Lower leg skin (tissue), 4 donors: Measurements from ENCODE around the gene TRDMT1. TPM values are rescaled to one million over a fixed set of nuclear protein-coding genes. Genes with fewer than 3 reads are reported as not detected.

Experiments used
- DNase-seq, 2 donors: peaks; one replicate each; pipeline ENCODE4 v3.0.0-alpha.2; 2019; ENCODE audit warnings: low spot score in 2 of 2
- H3K4me3 ChIP-seq: fragments of 200-600 bp; sonication (generic); 2 replicates; pipeline ENCODE4 v1.5.1; 2017; ENCODE audit warnings: mild to moderate bottlenecking, low read depth; ENCODE audit not compliant: poor library complexity, severe bottlenecking
- CTCF ChIP-seq, 3 donors: fragments of 450-650 bp; IDR thresholded peaks; one replicate each; pipeline ENCODE4 v1.5.1; 2016; ENCODE audit warnings: antibody characterized with exemption in 3 of 3, mild to moderate bottlenecking in 3 of 3, moderate library complexity in 2 of 3
- POLR2A ChIP-seq, 2 donors: fragments of 450-650 bp; IDR thresholded peaks; one replicate each; pipeline ENCODE4 v1.6.1; 2016 to 2017; ENCODE audit warnings: antibody characterized with exemption in 2 of 2, mild to moderate bottlenecking in 1 of 2, moderate library complexity in 1 of 2
- WGBS, 2 donors: methylation state at CpG; one replicate each; pipeline ENCODE4 v1.1.5; 2018; 5-methylcytosine and 5-hydroxymethylcytosine counted together
- intact Hi-C: fragments of 100-400 bp; cut with DNase I; formaldehyde crosslinking; loops from one replicate; pipeline ENCODE4 v1.15.0; 2023; ENCODE audit warnings: low total_unique reads
- total RNA-seq, 4 donors: library from RNA; depleted of rRNA; stranded (reverse); fragments of >200 nt; gene quantifications; one replicate each; pipeline ENCODE4 v1.1.0, GENCODE V29; 2016

The TRDMT1 gene
- total RNA-seq, 4 donors from 2014 or later: 3.9 to 4.5 (median 4.1) TPM

GRCh38 chr10:17225808-17226207 is 24.3 kb upstream of the TRDMT1 start:
- WGBS, 2 donors: 92 to 93% methylated on average over 4 of the region's 4 CpGs
- no peak overlapping the region for H3K4me3 ChIP-seq
- no peak for DNase-seq
- TF ChIP-seq CTCF (IDR thresholded peaks at IDR 0.05): no peak
- no peak for TF ChIP-seq POLR2A (IDR thresholded peaks at IDR 0.05)
- intact Hi-C loops: no loop called here

DNA sequence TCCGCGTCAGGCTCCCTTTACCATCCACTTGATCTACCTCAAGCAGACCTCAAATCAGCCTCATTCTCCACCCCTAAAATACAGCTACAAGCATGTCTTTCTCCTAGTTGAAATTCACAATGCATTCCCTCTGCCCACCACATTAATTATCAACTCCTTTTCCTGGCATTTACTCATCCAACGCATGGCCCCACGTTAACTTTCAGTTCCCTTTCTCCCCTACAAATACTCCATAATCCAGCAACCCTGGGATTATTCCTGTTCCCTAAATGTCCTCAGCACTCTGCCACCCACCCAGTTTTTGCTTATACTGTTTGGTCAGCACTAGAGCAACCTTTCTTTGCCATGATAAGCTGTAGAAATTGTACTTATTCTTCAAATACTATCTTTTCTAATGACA is 20.9 kb upstream of the TRDMT1 start:
- intact Hi-C loops: no loop called here
- DNase-seq: no peak
- TF ChIP-seq CTCF (IDR thresholded peaks at IDR 0.05) (no peak), POLR2A (IDR thresholded peaks at IDR 0.05) (no peak)
- H3K4me3 ChIP-seq: no peak overlapping the region
- 66 to 70% methylated on average over 4 of the region's 4 CpGs for WGBS, 2 donors

- no peak overlapping the region for H3K4me3 ChIP-seq
- intact Hi-C loops: no loop called here
- 47 to 48% methylated on average over 1 of the region's 1 CpG for WGBS, 2 donors
- no peak for TF ChIP-seq POLR2A (IDR thresholded peaks at IDR 0.05)
- no peak for DNase-seq
Observed at GRCh38 chr10:17220652-17221100, 19.2 kb upstream of the TRDMT1 start.

GRCh38 chr10:17219024-17219423 is 17.6 kb upstream of the TRDMT1 start:
- WGBS, 2 donors: 62 to 73% methylated on average over 2 of the region's 2 CpGs
- DNase-seq: no peak
- intact Hi-C loops: no loop called here
- H3K4me3 ChIP-seq: no peak overlapping the region
- TF ChIP-seq CTCF (IDR thresholded peaks at IDR 0.05): no peak
- no peak for TF ChIP-seq POLR2A (IDR thresholded peaks at IDR 0.05)

- intact Hi-C loops: no loop called here
- no peak for TF ChIP-seq CTCF (IDR thresholded peaks at IDR 0.05)
- TF ChIP-seq POLR2A (IDR thresholded peaks at IDR 0.05): no peak
- no peak overlapping the region for H3K4me3 ChIP-seq
- no peak for DNase-seq
- WGBS, 2 donors: 90 to 100% methylated on average over 1 of the region's 1 CpG
Observed at GRCh38 chr10:17217631-17218232, 16.3 kb upstream of the TRDMT1 start.

DNA sequence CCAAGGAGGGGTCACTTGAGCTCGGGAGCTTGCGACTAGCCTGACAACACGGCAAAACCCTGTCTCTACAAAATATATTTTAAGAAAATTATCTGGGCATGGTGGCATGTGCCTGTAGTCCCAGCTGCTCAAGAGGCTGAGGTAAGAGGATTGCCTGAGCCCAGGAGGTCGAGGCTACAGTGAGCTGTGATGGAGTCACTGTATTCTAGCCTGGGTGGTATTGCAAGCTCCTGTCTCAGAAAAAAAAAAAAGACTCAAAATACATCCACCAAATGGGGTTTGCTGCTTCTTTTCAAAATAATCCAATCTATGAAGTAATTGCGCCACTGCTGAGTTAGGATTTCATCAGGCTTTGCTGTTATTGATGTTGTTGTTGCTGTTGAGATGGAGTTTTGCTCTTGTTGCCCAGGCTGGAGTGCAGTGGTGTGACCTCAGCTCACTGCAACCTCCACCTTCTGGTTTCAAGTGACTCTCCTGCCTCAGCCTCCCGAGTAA is 15.5 kb upstream of the TRDMT1 start:
- no peak for DNase-seq
- TF ChIP-seq POLR2A (IDR thresholded peaks at IDR 0.05) (no peak), CTCF (IDR thresholded peaks at IDR 0.05) (no peak)
- intact Hi-C loops: no loop called here
- 87 to 91% methylated on average over 6 of the region's 6 CpGs for WGBS, 2 donors
- no peak overlapping the region for H3K4me3 ChIP-seq
